ENCODE measurements around the gene CEP97.
A peak's percentile ranks its signal among the peaks of the same experiment; 100 is the strongest.

The CEP97 gene

GRCh38 chr3:101780661-101781060 lies 56.2 kb downstream of the CEP97 start:
- peak; percentile 6 to 33 for DNase-seq

GRCh38 chr3:101781166-101781565 lies 56.8 kb downstream of the CEP97 start:
- TF ChIP-seq POLR2A (IDR thresholded peaks at IDR 0.05; ENCODE audit: low read length) (no peak), GATA1 (IDR thresholded peaks at IDR 0.05; ENCODE audit: low read depth, low read length) (no peak)

More at GRCh38 chr3:101780661-101781060, 56.2 kb downstream of the CEP97 start:
- no peak for TF ChIP-seq POLR2A (IDR thresholded peaks at IDR 0.05; ENCODE audit: low read length)
- no peak for TF ChIP-seq GATA1 (IDR thresholded peaks at IDR 0.05; ENCODE audit: low read depth, low read length)

GRCh38 chr3:101784855-101785613 lies 60.6 kb downstream of the CEP97 start:
- TF ChIP-seq POLR2A (IDR thresholded peaks at IDR 0.05; ENCODE audit: low read length): no peak
- TF ChIP-seq GATA1 (IDR thresholded peaks at IDR 0.05; ENCODE audit: low read depth, low read length): no peak
- no peak for DNase-seq

More at GRCh38 chr3:101781166-101781565, 56.8 kb downstream of the CEP97 start:
- DNase-seq: no peak

- TF ChIP-seq GATA1 (IDR thresholded peaks at IDR 0.05; ENCODE audit: low read depth, low read length): no peak
- TF ChIP-seq POLR2A (IDR thresholded peaks at IDR 0.05; ENCODE audit: low read length): no peak
These were observed 67.4 kb downstream of the CEP97 start for GRCh38 chr3:101791778-101792177.

GRCh38 chr3:101796077-101796680 lies 71.8 kb downstream of the CEP97 start:
- DNase-seq: no peak
- TF ChIP-seq POLR2A (IDR thresholded peaks at IDR 0.05; ENCODE audit: low read length) (no peak), GATA1 (IDR thresholded peaks at IDR 0.05; ENCODE audit: low read depth, low read length) (no peak)

More at GRCh38 chr3:101791778-101792177, 67.4 kb downstream of the CEP97 start:
- no peak for DNase-seq

- TF ChIP-seq POLR2A (IDR thresholded peaks at IDR 0.05; ENCODE audit: low read length) (no peak), GATA1 (IDR thresholded peaks at IDR 0.05; ENCODE audit: low read depth, low read length) (no peak)
- DNase-seq: no peak
These were observed 76.8 kb downstream of the CEP97 start for GRCh38 chr3:101801174-101801573.

GRCh38 chr3:101802179-101802578 lies 77.8 kb downstream of the CEP97 start:
- TF ChIP-seq GATA1 (IDR thresholded peaks at IDR 0.05; ENCODE audit: low read depth, low read length) (no peak), POLR2A (IDR thresholded peaks at IDR 0.05; ENCODE audit: low read length) (no peak)
- DNase-seq: peak in 1 of 2 experiments; percentile 15

- DNase-seq: peak; percentile 79 to 87
- TF ChIP-seq GATA1 (IDR thresholded peaks at IDR 0.05; ENCODE audit: low read depth, low read length) (no peak), POLR2A (IDR thresholded peaks at IDR 0.05; ENCODE audit: low read length) (no peak)
These were observed 78.9 kb downstream of the CEP97 start for GRCh38 chr3:101803173-101803782.

GRCh38 chr3:101803939-101804338 lies 79.5 kb downstream of the CEP97 start:
- no peak for DNase-seq
- TF ChIP-seq GATA1 (IDR thresholded peaks at IDR 0.05; ENCODE audit: low read depth, low read length) (no peak), POLR2A (IDR thresholded peaks at IDR 0.05; ENCODE audit: low read length) (no peak)

GRCh38 chr3:101806491-101806890 lies 82.1 kb downstream of the CEP97 start:
- no peak for TF ChIP-seq POLR2A (IDR thresholded peaks at IDR 0.05; ENCODE audit: low read length)
- no peak for TF ChIP-seq GATA1 (IDR thresholded peaks at IDR 0.05; ENCODE audit: low read depth, low read length)
- DNase-seq: no peak

GRCh38 chr3:101807888-101808287 lies 83.5 kb downstream of the CEP97 start:
- no peak for DNase-seq
- no peak for TF ChIP-seq GATA1 (IDR thresholded peaks at IDR 0.05; ENCODE audit: low read depth, low read length)
- no peak for TF ChIP-seq POLR2A (IDR thresholded peaks at IDR 0.05; ENCODE audit: low read length)

- TF ChIP-seq GATA1 (IDR thresholded peaks at IDR 0.05; ENCODE audit: low read depth, low read length) (no peak), POLR2A (IDR thresholded peaks at IDR 0.05; ENCODE audit: low read length) (no peak)
- peak; percentile 44 to 71 for DNase-seq
These were observed 85.0 kb downstream of the CEP97 start for GRCh38 chr3:101809178-101810021.

GRCh38 chr3:101810022-101810418 lies 85.6 kb downstream of the CEP97 start:
- no peak for DNase-seq
- TF ChIP-seq POLR2A (IDR thresholded peaks at IDR 0.05; ENCODE audit: low read length) (no peak), GATA1 (IDR thresholded peaks at IDR 0.05; ENCODE audit: low read depth, low read length) (no peak)
